ENCODE measurements around the gene TBC1D24.
"Not testable (repeated sequence)": the region's sequence is repeated elsewhere in the genome, so short reads cannot be mapped to it uniquely, and the experiment has no call there.

The TBC1D24 gene

DNA sequence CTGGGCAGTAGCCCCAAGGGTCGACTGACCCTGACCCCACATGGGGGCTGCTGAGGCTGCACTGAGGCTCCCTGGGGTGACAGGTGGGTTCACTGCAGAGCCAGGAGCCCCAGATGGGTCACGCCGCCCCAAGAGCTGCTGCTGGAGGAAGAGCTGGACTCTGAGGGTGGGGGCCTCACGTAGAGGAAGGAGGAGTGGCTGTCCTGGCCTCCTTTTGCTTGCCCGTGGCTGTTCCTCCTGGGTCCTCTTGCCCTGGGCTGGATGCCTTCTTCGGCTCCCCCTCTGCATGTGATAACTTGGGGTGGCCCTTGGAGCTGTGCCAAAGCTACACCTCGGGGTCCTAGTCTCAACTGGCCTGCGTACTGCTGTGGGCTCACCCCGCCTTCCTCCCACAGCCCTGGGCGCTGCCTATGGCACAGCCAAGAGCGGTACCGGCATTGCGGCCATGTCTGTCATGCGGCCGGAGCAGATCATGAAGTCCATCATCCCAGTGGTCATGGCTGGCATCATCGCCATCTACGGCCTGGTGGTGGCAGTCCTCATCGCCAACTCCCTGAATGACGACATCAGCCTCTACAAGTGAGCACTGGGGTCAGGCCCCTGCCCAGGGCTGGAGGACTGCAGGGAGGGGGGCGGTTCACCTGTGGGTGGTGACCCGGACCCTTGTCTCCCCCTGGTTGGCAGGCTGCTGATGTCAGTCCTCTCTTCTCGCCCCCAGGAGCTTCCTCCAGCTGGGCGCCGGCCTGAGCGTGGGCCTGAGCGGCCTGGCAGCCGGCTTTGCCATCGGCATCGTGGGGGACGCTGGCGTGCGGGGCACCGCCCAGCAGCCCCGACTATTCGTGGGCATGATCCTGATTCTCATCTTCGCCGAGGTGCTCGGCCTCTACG is 44.1 kb downstream of the TBC1D24 start:
- DNase-seq: no peak

DNA sequence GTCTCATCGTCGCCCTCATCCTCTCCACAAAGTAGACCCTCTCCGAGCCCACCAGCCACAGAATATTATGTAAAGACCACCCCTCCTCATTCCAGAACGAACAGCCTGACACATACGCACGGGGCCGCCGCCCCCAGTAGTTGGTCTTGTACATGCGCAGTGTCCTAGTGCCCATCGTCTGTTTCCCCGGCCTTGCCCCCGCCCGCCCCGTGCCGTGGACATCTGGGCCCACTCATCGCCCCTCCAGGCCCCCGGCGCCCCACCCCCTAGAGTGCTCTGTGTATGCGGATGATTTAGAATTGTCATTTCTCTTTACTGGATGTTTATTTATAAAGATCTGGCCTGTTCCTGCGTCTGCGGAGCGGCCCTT is 44.8 kb downstream of the TBC1D24 start:
- no peak for DNase-seq

DNA sequence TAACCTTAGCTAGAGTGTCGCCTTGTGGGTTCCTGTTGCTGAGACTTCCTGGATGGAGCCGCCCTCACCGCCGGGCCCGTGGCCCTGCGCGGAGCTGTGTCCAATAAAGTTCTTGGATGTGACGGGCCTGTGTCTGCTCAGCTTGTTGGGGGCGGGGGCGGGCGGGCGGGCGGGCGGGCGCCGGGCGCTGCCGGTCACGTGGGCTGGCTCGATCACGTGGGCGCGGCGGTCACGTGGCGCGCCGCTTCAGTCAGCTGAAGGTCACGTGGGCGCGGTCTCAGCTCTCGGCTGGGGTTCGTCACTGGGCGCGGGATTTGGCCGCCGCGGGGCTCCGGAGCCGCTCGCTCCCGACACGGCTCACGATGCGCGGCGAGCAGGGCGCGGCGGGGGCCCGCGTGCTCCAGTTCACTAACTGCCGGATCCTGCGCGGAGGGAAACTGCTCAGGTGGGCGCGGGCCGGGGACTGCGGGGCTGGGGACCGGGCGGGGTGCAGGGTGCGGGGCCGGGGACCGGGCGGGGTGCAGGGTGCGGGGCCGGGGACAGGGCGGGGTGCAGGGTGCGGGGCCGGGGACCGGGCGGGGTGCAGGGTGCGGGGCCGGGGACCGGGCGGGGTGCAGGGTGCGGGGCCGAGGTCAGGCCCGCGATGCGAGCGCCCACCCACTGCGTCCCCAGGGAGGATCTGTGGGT is 45.3 kb downstream of the TBC1D24 start, which contains the start of gene AMDHD2:
Gene AMDHD2, plus strand, starts transcription at position 275 of the 687 bp plus-strand sequence. Its CDS starts 88 bp downstream, at position 363.
- DNase-seq: peak; percentile 94

DNA sequence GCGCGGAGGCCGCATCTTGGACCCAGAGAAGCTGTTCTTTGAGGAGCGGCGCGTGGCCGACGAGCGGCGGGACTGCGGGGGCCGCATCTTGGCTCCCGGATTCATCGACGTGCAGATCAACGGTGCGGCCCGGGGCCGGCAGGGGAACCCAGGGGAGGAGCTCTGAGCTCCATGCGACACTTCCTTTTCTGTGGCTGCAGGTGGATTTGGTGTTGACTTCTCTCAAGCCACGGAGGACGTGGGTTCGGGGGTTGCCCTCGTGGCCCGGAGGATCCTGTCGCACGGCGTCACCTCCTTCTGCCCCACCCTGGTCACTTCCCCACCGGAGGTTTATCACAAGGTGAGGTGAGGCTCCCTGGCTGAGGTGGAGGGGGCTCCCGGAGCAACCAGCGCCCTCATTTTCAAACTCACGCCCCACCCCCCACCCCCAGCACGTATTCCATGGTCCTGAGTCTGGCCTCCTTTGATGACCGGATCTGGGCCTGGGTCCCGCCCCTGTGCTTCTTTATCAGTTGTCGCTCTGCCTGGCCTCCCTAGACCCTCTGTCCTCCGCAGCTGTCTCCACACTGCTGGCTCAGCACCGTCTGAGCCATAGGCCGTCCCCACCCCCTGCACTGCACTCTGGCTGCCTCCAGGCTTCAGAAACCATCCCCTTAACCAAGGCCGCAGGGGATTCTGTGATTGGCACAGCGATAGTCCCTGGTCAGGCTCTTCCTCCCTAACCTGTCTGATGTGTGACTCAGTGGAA is 46.0 kb downstream of the TBC1D24 start:
- no peak for DNase-seq

DNA sequence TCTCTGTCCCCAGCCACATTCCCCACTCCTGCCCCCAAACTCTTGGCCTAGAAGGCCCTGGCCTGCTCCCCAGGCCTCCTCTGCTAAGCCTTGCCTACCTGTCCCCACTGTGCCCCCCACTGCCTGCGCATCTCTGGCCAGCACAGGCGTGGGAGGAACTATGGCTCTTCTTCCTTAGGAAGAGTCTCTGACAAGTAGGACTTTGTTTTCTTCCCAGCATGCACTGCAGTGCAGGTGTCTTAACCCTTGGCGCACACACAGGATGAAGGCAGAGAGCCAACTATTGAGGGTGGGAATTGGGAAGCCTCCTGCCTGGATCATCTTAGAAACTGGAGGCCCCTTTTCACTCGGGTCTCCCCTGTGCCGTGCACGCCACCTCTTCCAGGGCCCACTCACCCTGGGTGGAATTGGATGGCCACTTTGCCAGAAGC is 48.9 kb downstream of the TBC1D24 start:
- DNase-seq: no peak

DNA sequence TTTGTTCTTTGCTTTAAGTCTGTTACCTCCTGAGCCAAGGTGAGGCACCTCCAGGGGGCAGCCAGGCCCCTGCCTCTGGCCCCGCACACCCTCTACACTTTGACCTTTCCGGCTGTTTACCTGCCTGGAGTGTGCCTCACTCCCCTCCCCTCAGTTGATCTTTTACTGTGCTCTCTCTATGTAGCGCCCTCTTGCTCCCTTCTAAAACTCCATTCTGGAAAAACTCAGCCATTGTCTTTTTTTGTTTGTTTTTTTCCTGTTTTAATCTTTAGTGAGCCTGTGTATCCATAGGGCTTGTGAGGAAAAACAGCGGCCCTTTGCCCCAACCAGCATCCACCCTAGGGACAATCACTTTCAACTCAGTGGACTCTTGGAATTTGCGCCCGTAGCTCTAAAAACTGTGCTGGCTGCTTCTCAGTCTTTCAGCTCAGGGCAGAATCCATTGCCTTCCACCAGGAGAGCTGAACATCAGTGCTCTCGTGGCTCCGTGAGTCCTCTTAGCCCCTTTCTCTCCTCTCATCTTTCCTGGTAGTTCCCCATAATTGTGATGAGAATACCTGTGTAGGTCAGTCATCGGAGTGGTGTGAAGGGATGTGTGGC is 49.5 kb downstream of the TBC1D24 start:
- no peak for DNase-seq

- no peak for DNase-seq
Observed at GRCh38 chr16:2526135-2526534, 51.2 kb downstream of the TBC1D24 start.

- no peak for DNase-seq
Observed at GRCh38 chr16:2527071-2527783, 52.3 kb downstream of the TBC1D24 start.

DNA sequence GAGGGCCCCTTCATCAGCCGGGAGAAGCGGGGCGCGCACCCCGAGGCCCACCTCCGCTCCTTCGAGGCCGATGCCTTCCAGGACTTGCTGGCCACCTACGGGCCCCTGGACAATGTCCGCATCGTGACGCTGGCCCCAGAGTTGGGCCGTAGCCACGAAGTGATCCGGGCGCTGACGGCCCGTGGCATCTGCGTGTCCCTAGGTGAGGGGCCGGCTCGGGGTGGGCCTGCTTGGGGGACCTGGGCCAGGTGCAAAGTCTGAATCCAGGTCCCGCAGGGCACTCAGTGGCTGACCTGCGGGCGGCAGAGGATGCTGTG is 52.8 kb downstream of the TBC1D24 start:
- DNase-seq: no peak

GRCh38 chr16:2528161-2529060 is 53.5 kb downstream of the TBC1D24 start:
- DNase-seq: no peak

DNA sequence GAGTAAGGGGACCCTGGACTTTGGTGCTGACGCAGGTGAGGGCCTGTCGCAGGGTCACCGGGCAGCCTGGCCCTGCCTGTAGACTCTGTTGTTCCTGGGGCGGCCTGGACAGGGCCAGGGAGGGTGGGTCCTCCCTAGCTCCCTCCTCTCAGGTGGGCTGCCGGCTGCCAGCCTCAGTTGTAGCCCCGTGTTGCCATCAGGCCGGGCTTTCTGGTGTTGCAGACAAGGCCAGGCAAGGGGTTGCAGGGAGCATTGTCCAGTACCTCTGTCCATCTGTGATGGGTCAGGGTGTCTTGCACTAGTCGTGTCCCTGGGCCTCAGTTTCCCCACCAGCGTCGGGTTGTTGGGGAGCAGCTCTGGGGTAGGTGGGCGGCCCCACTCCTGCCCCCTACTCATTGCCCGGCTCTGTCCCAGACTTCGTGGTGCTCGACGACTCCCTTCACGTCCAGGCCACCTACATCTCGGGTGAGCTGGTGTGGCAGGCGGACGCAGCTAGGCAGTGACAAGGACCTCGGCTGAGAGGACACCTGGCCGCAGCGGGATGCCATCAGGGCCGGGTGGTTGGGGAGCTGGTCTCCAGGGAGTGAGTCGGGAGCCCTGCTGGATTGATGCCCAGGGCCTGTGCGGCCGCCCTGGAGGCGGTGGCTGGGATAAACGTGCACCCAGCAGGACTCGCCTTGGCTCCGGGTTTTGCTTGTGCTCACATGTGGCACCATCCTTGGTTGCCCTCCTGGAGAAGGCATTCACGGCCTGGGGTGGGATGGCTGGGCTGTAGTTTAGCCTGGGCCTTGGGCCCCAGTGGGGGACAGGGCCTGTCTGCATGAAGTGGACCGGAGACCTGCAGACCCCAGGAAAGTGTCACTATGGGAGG is 54.4 kb downstream of the TBC1D24 start:
- DNase-seq: no peak

GRCh38 chr16:2529961-2530628 is 55.2 kb downstream of the TBC1D24 start:
- DNase-seq: no peak

DNA sequence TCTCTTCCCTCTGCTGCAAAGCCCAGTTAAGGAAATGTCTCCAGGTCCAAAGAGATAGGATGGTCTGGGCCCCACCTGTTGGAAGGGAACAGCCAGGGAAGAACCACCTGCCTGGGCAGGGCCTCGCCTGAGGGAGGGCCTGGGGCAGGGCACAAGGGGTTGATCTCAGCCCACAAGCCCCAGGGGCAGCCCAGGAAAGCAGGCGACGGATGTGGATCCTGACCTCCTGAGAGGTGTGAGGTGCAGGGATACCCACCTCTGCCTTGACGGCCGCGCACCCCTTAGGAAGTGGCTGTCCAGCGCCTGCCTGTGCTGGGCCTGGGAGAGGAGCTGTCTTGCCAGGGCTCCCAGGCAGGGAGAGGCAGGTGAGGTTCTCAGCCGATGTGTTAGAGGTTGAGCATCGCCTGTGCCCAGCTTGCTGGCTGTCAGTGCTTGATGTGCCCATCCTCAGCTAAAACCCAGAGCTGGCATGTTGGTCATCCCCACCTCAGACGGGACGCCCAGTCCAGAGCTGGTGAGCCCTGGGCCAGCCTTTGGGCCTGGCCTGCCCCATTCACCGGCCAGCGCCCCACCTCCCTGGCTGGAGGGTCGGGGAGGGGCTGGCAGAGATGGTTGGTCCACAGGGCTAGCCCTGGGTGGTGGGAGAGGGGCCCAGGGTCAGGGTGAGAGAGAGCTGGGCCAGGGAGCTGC is 55.8 kb downstream of the TBC1D24 start:
- no peak for DNase-seq

- DNase-seq: no peak
Observed at GRCh38 chr16:2531371-2531695, 56.4 kb downstream of the TBC1D24 start, which contains the start of gene CEMP1. Gene CEMP1, minus strand, starts transcription at chr16:2531408. Its CDS starts 335 bp downstream, at chr16:2531073.

DNA sequence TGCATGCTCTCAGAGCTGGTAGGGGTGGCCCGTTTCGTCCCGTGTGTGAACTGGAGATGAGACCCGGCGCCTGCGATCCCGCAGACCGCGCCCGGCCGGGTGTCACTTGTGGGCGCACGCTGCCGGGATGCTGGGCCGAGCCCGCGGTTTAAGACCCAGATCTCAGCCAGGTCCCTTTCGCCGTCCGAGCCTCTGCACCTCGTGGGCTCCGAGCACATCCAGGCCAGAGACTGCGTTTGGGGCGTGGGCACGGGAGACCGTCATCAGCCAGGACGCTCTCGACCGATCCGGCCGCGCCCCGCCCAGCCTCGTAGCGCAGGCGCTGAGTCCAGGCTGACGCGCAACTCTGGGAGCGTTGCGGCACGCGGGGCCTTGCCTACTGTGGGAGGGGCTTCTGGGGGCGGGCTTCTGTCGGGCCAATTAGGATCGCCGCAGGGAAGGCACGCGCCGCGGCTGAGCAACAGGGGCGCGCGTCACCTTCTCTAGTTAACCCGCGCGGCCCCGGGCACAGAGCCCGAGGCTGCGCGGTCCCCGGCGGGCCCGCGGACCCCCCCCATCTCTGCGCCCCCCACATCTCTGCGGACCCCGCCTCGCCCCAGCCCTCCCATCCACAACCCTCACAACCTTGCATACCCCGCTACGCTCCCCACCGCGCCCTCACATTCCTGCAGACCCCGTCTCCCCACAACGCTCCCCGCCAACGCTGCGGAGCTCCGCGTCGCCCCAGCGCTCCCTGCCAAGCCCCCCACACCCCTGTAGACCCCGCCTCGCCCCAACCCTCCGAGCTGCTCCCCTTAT is 57.0 kb downstream of the TBC1D24 start:
- DNase-seq: peak; percentile 98

DNA sequence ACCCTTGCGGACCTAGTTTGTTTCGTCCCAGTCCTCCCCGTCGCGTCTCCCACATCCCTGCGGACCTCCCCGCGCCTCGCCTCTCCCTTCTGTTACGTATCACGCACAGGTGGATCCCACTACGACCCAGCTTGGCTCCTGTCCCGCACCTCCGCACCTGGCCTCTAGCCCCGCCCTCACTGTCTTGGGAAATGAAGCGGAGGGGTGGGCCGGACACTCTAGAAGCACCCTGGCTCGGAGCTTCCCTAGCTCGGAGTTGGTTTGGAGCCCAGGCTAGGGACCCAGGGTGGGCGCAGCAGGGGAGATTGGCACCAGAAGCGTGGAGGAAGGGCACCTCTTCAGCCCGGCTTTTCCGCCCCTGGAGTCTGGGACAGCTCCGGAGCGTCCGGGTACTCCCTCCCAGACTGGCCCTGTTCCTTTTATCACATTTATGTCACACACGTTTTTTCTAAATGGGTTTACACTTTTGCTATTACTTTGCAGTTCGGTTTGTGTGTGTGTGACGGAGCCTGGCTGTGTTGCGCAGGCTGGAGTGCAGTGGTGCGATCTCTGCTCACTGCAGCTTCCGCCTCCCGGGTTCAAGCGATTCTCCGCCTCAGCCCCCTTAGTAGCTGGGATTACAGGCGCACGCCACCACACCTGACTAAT is 57.7 kb downstream of the TBC1D24 start:
- peak; percentile 61 for DNase-seq

DNA sequence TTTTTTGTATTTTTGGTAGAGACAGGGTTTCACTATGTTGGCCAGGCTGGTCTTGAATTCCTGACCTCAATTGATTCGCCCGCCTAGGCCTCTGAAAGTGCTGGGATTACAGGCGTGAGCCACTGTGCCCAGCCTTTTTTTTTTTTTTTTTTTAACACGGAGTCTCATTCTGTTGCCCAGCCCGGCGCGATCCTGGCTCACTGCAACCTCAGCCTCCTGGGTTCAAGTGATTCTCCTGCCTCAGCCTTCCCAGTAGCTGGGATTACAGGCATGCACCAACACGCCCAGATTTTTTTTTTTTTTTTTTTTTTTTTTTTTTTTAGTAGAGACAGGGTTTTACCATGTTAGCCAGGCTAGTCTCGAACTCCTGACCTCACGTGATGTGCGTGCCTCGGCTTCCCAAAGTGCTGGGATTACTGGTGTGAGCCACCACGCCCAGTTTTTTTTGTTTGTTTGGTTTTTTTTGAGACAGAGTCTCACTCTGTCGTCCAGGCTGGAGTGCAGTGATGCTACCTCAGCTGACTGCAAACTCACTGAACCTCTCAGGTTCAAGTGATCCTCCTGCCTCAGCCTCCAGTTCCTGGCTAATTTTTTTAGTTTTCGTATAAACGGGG is 58.3 kb downstream of the TBC1D24 start:
- DNase-seq: not testable (repeated sequence)
